ENCODE measurements around the gene PLCB3.
A peak's percentile ranks its signal among the peaks of the same experiment; 100 is the strongest.

DNA sequence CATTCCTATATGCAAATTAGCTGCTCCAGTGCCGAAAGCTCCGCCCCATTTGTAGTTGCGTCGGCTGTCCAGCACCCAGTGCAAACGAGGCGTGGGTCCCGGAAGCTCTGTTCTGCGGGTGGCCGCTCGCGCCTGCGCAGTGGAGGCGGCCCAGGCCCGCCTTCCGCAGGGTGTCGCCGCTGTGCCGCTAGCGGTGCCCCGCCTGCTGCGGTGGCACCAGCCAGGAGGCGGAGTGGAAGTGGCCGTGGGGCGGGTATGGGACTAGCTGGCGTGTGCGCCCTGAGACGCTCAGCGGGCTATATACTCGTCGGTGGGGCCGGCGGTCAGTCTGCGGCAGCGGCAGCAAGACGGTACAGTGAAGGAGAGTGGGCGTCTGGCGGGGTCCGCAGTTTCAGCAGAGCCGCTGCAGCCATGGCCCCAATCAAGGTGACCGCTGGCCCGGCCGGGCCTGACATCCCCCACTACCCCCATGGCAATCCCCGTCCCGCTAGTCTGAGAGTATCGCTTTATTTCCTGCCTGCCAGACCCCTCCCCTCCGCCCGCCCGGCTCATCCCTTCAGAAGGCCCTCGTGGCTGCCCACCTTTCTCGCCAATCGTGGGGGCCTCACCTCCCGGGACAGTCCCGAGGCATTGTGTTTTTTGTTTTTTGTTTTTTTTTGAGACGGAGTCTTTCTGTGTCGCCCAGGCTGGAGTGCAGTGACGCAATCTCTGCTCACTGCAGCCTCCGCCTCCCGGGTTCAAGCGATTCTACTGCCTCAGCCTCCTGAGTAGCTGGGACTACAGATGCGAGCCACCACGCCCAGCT, 66.8 kb downstream of the PLCB3 start, which contains the start of gene PRDX5:
- TF ChIP-seq, protein P1, sequence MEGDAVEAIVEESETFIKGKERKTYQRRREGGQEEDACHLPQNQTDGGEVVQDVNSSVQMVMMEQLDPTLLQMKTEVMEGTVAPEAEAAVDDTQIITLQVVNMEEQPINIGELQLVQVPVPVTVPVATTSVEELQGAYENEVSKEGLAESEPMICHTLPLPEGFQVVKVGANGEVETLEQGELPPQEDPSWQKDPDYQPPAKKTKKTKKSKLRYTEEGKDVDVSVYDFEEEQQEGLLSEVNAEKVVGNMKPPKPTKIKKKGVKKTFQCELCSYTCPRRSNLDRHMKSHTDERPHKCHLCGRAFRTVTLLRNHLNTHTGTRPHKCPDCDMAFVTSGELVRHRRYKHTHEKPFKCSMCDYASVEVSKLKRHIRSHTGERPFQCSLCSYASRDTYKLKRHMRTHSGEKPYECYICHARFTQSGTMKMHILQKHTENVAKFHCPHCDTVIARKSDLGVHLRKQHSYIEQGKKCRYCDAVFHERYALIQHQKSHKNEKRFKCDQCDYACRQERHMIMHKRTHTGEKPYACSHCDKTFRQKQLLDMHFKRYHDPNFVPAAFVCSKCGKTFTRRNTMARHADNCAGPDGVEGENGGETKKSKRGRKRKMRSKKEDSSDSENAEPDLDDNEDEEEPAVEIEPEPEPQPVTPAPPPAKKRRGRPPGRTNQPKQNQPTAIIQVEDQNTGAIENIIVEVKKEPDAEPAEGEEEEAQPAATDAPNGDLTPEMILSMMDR (IDR thresholded peaks at IDR 0.05; ENCODE audit: low read length): peak; percentile 25; the same call in 1 of the 2 replicates
- TF ChIP-seq EZH2 (optimal IDR thresholded peaks at IDR 0.05; ENCODE audit: low read depth, low read length): no peak
- TF ChIP-seq EZH2phosphoT487 (IDR thresholded peaks at IDR 0.05; ENCODE audit: low read length): no peak

Measured in MM.1S (cell line).